HG02763 (cell line): ENCODE data around the gene SPINT1.

Source experiments
- ATAC-seq: cut with Tn5 transposase; IDR thresholded peaks from one replicate; pipeline ENCODE4 v1.9.1; 2021; ENCODE audit warnings: mild to moderate bottlenecking, moderate library complexity; ENCODE audit not compliant: unreplicated experiment

SPINT1 gene

DNA sequence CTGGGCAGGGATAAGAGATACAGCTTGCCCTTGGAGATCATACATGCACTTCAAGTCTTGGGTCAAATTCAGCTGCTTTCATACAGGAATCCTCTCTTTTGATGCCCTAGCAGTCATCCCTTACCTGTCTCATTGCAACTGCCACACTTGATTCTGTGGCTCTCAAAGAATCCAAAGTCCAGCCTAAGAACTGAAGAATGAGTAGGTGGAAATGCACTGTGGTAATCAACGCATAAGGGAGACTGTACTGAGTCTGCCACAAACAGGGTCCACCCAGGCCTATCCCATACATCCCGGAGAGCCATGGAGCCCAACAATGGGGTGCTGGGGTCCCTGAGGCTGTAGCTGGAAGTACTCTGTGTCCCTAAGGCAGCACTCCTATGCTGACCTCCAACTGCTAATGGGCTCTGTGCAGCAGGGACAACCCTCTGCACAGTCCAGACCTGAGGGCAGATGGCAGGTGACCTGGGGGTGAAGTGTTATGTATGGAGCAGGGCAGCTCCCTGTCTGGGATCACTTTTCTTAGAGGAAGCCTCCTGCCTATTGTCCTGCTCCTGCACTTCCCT is 48.7 kb downstream of the SPINT1 start:
- ATAC-seq, result no peak

DNA sequence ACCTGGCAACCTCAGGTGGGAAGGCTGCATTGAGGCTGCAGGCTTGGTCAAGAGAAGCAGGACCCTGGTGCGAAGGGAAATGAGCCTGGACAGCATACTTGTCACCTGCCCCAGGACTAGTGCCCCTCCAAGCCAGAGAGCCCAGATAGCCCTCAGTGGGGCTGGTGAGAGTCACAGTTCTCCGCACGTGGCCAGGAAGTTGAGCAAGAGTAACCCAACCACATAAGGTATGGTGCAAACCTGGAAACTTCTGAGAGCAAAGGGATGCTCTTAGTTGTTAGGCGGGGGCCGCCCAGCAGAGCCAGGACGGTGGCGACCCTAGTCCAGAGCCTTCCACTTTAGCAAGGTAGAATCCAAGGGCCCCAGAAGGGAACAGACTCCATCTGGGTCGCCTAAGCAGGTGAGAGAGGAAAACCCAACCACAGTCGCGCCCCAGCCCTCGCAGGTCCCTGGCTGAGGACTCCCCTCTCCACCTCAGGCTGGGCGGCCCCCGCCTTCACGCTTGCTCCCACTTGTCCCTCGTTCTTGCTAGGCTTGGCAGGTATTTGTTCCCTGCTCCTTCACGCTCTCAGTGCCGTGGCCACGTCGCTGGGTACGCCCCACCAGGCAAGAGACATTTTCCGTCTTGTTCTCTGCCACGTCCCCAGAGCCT is 49.3 kb downstream of the SPINT1 start:
- ATAC-seq, result no peak

GRCh38 chr15:40893733-40894680 is 50.2 kb downstream of the SPINT1 start, which contains the start of gene VPS18:
Gene VPS18 (plus strand): TSS chr15:40894450. CDS start chr15:40894769, 319 bp downstream.
- ATAC-seq, result peak; percentile 88

GRCh38 chr15:40894681-40895448 is 51.0 kb downstream of the SPINT1 start:
- no peak for ATAC-seq

DNA sequence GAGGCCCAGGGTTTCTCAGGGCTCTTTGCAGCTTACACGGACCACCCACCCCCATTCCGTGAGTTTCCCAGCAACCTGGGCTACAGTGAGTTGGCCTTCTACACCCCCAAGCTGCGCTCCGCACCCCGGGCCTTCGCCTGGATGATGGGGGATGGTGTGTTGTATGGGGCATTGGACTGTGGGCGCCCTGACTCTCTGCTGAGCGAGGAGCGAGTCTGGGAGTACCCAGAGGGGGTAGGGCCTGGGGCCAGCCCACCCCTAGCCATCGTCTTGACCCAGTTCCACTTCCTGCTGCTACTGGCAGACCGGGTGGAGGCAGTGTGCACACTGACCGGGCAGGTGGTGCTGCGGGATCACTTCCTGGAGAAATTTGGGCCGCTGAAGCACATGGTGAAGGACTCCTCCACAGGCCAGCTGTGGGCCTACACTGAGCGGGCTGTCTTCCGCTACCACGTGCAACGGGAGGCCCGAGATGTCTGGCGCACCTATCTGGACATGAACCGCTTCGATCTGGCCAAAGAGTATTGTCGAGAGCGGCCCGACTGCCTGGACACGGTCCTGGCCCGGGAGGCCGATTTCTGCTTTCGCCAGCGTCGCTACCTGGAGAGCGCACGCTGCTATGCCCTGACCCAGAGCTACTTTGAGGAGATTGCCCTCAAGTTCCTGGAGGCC is 55.8 kb downstream of the SPINT1 start:
- no peak for ATAC-seq

GRCh38 chr15:40900256-40901052 is 56.6 kb downstream of the SPINT1 start:
- no peak for ATAC-seq

GRCh38 chr15:40901053-40901443 is 57.2 kb downstream of the SPINT1 start:
- ATAC-seq, result no peak

GRCh38 chr15:40902605-40903561 is 59.0 kb downstream of the SPINT1 start:
- no peak for ATAC-seq

- no peak for ATAC-seq
Observed at GRCh38 chr15:40904552-40905201, 60.8 kb downstream of the SPINT1 start.

DNA sequence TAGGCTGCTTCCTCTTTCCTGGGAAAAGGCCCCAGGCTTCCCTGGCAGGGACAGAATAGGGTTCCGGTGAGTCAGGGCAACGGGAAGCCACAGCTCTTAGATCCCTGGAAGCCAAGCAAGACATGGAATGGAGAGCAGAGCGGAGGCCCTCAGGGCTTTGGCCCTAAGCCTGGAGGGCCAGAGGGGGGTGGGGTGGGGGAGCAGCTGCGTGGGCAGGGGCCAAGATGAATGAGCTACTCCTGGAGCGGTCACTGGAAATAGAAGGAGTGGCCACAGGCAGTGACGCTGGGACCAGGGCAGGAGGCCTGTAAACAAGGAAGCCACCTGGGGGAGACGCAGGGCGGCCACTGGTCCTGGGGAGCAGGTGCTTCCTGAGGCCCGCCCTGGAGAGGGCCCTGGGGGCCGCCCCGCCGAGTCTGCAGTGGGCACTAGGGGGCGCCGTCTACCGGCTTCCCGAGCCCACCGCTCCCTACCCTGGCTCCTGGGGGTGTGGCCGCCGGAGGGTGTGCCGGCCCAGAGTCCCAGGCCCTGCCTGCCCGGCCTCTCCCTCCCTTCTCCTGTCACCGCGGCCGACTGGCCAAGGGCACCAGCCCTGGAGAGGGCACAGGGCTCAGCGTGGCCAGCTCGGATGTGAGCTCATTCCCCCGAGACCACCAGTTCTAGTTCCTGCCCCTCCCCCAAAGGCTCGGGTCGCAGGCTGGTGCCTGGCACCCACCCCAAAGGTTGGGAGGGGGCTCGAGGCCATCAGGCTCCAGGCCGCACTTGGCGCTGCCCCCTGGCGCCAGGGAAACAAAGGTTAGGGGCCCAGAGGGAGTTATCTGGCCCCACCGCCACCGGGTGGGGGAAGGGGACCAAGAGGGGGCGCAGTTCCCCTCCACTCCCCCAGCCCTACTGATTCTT is 62.5 kb downstream of the SPINT1 start:
- ATAC-seq, result peak; percentile 69

DNA sequence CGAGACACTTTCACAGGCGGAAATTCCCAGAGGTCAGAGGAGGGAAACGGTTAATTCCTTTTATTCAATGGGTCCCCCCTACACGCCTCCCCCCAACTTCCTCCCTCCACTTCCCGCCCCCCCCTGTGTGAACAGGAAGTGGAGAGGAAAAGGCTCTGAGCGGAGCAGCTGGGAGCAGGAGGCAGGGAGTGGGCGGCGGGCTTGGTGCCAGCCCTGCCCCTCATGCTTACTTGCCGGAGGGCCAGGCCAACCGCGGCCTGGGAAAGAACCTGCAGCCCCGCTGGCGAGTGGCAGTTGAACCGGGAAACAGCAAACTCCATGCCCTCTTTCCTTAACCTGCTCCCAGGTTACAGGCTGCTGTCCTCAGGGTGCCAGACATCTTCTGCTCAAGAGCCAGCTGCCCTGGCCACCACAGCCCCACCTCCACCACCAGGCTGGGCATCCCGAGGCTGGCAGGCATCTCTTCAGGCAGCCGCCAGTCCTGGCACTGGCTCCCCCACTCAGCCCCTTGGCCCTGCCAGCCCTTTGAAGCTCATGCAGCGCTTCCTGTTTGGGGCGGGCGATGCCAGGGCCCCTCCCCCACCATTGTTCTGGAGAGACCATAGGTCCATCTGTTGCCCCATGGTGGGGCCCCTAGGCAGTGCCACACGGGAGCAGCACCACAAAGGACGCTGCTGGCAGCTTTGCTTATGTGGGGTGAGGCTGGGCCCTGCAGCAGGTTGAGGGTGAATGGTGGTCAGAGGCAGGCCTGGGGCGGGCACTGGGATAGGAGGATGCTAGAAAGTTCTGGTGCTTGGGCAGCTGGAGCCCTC is 63.3 kb downstream of the SPINT1 start:
- no peak for ATAC-seq
